Central memory CD8-positive, alpha-beta T cell (primary cell): ENCODE results near the gene TICAM2.

Experiments
- ATAC-seq: fragments of 150-1000 bp; cut with Tn5 transposase; replicated peaks from 2 replicates; pipeline ENCODE4 v1.10.0; 2022; ENCODE audit warnings: mild to moderate bottlenecking, moderate FRiP score, moderate number of reproducible peaks; ENCODE audit not compliant: poor library complexity, severe bottlenecking; ENCODE audit errors: extremely low read depth
- DNase-seq, 2 donors: peaks; one replicate each; pipeline ENCODE4 v3.0.0; 2021; ENCODE audit warnings: low spot score in 2 of 2
- H3K27ac Mint-ChIP-seq: one replicate; pipeline ENCODE4 v1.8.0; 2022; ENCODE audit warnings: low read depth, mild to moderate bottlenecking, moderate library complexity, mixed read lengths
- H3K27me3 Mint-ChIP-seq: one replicate; pipeline ENCODE4 v1.8.0; 2022; ENCODE audit warnings: mixed read lengths
- H3K36me3 Mint-ChIP-seq: one replicate; pipeline ENCODE4 v1.8.0; 2022; ENCODE audit warnings: mild to moderate bottlenecking, moderate library complexity, mixed read lengths; ENCODE audit not compliant: insufficient read depth
- H3K4me1 Mint-ChIP-seq: one replicate; pipeline ENCODE4 v1.8.0; 2022; ENCODE audit warnings: mixed read lengths
- H3K4me3 Mint-ChIP-seq: one replicate; pipeline ENCODE4 v1.8.0; 2022; ENCODE audit warnings: mild to moderate bottlenecking, moderate library complexity, mixed read lengths
- H3K9me3 Mint-ChIP-seq: one replicate; pipeline ENCODE4 v1.8.0; 2022; ENCODE audit warnings: mixed read lengths

Gene TICAM2

DNA sequence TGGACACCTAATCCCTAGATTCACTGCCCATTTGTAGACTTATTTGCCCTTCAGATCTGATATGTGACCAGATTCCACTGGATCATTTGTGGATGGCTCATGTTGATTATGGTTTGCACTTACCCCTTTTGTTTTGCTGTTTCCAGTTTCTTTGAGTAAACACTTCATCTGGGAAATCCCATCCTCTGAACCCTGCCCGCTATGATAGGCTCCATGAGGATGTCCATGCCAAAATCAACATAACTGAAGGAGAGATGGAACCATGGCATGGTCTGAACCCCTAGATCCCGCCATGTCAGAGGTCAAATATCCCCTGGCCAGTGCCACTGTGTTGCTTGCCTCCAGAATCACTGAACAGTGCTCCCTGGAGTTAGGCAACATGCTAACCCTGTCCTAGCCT, 46.0 kb downstream of the TICAM2 start:
- no peak overlapping the region for H3K4me3 Mint-ChIP-seq
- no peak for ATAC-seq
- no peak for DNase-seq
- no peaks in the 10 kb centered on the region for H3K9me3 Mint-ChIP-seq
- no peaks in the 10 kb centered on the region for H3K4me1 Mint-ChIP-seq
- H3K27ac Mint-ChIP-seq, result no peak overlapping the region
- H3K27me3 Mint-ChIP-seq, result peaks cover 12% of the 10 kb centered on the region
- peaks cover 1% of the 10 kb centered on the region for H3K36me3 Mint-ChIP-seq

DNA sequence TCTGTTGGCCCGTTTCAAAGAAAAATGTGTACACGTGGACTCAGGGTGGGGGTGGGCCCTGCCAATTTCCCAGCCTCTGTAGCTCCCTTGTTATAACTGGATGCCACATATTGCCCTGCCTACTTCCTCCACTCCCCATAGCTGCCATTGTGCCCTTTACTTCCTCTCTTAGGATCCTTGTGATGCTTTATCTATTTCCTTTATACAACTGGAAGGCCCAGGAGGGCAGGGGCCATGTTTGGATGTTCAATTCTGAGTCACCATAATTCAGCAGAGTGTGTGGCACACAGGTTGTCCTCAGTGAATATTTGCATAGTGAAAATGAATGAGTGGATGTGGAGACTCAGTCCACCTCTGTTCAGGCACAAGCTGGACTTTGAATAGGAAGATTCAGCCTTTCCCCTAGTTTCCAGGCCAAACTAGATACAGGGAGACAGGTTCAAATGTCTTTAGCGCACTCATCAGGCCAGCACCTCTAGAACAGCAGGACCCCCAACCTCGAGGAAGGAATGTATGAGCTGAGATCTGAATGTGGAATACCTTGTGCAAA, 47.1 kb downstream of the TICAM2 start:
- Mint-ChIP-seq H3K4me1 (no peaks in the 10 kb centered on the region), H3K9me3 (no peaks in the 10 kb centered on the region), H3K36me3 (no peaks in the 10 kb centered on the region), H3K27ac (no peak overlapping the region), H3K4me3 (no peak overlapping the region), H3K27me3 (peaks cover 12% of the 10 kb centered on the region)
- DNase-seq (no peak), ATAC-seq (no peak)

DNA sequence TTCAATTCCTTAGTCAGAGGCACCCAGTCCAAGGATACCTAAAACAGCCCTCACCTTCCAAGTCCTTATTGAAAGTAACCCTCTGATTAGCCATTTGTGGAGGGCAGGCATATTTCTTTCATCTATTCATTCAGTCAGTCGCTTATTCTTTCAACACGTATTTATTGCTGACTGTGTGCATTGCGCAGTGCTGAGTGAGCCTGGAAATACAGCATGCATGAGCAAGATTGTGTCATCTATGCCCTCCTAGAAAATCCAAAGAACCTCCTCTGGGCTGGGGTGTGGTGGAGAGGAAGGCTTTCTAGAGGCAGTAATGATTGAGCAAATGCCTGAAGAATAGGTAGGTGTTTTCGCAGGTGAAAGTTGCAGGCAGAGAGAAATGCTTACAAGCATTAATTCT, 49.2 kb downstream of the TICAM2 start:
- H3K9me3 Mint-ChIP-seq, result no peaks in the 10 kb centered on the region
- no peaks in the 10 kb centered on the region for H3K36me3 Mint-ChIP-seq
- no peak overlapping the region for H3K27ac Mint-ChIP-seq
- DNase-seq (no peak), ATAC-seq (no peak)
- H3K27me3 Mint-ChIP-seq, result peaks cover 12% of the 10 kb centered on the region
- H3K4me1 Mint-ChIP-seq, result no peaks in the 10 kb centered on the region
- H3K4me3 Mint-ChIP-seq, result no peak overlapping the region

DNA sequence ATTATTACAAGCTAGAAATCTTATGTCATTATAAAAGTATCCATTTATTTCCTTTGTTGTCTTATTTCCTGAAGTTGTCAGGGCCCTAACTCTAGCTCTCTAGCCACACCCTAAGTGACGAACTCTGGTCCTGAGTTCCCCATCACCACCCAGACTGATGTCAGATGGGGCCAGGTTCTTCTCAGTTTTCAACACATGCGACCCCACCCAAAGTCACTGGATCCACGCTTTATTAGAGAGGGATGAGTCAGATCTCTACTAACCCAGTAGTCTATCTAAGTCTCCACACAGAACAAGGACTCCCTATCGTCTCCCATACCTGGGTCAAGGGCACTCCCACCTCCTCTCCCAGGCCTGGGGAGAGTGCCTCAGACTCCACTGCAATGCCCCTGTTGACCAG, 50.9 kb downstream of the TICAM2 start:
- Mint-ChIP-seq H3K27me3 (peaks cover 12% of the 10 kb centered on the region), H3K36me3 (no peaks in the 10 kb centered on the region), H3K9me3 (no peaks in the 10 kb centered on the region), H3K27ac (peak overlapping the region; percentile 1), H3K4me3 (no peak overlapping the region), H3K4me1 (no peaks in the 10 kb centered on the region)
- DNase-seq, result no peak
- no peak for ATAC-seq

DNA sequence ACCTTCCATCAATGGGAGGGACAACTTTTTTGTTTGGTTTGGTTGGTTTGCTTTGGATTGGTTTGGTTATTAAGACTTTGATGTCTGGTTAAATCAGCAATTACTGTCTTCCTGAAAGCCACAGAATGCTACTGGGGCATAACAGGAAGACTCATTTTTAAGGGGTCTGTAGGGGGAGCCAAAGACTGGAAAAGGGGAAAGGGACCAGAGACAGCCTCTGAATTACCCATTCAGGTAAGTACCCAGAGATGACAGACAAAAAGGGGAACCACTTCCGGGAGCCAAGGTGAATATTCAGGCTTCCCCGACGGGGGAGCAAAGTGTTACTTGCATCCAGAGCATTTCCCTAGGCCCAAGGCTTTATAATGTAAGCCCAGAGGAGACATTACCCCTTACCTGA, 53.1 kb downstream of the TICAM2 start:
- DNase-seq (no peak), ATAC-seq (no peak)
- Mint-ChIP-seq H3K36me3 (peaks cover 3% of the 10 kb centered on the region), H3K4me1 (peaks cover 6% of the 10 kb centered on the region), H3K27me3 (peaks cover 12% of the 10 kb centered on the region), H3K4me3 (no peak overlapping the region), H3K9me3 (no peaks in the 10 kb centered on the region), H3K27ac (no peak overlapping the region)

DNA sequence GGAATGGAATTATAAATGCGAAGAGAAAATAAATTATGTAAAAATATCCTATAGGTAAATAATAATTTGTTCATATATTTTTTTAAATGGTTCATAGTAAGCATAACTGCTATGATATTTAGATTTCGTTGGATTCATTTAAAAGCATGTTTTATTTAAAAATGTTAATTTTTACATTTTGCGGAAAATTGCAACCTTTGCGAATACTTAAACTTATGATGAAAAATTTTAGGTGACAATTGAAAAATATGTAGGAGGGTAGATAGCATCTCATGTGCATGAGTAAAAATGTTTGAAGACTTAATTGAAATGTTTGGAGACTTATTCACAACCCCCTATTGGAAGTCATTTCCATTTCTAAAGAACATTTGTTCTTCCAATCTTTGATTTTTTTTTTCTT, 53.6 kb downstream of the TICAM2 start:
- H3K9me3 Mint-ChIP-seq, result no peaks in the 10 kb centered on the region
- peaks cover 12% of the 10 kb centered on the region for H3K27me3 Mint-ChIP-seq
- H3K27ac Mint-ChIP-seq, result no peak overlapping the region
- ATAC-seq, result no peak
- H3K36me3 Mint-ChIP-seq, result peaks cover 7% of the 10 kb centered on the region
- H3K4me3 Mint-ChIP-seq, result no peak overlapping the region
- H3K4me1 Mint-ChIP-seq, result peaks cover 8% of the 10 kb centered on the region
- DNase-seq, result no peak

DNA sequence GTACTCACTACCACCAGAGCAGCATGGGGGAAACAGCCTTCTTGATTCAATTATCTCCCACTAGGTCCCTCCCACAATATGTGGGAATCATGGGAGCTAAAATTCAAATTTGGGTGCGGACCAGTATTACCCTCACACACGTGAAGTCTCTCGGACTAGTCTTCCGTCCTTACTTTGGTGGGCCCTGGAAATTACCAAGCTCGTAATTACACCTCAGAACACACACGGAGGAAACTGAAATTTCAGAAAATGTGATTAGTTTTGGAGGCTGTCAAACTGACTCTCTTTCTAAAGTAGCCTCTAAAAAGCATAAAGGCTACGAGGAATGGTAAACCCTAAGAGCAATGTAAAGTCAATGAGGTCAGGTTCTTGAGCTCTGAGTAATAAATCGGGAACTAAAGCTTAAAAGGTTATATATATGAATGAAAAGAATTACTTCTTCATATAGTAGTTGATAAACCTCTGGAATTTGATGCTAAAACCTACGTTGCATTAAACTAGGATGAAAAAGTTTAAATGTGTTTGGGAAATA, 56.9 kb downstream of the TICAM2 start:
- Mint-ChIP-seq H3K27me3 (no peaks in the 10 kb centered on the region), H3K9me3 (no peaks in the 10 kb centered on the region), H3K27ac (no peak overlapping the region), H3K4me3 (peak overlapping the region; percentile 96), H3K36me3 (peaks cover 17% of the 10 kb centered on the region), H3K4me1 (peaks cover 39% of the 10 kb centered on the region)
- DNase-seq (no peak), ATAC-seq (no peak)

DNA sequence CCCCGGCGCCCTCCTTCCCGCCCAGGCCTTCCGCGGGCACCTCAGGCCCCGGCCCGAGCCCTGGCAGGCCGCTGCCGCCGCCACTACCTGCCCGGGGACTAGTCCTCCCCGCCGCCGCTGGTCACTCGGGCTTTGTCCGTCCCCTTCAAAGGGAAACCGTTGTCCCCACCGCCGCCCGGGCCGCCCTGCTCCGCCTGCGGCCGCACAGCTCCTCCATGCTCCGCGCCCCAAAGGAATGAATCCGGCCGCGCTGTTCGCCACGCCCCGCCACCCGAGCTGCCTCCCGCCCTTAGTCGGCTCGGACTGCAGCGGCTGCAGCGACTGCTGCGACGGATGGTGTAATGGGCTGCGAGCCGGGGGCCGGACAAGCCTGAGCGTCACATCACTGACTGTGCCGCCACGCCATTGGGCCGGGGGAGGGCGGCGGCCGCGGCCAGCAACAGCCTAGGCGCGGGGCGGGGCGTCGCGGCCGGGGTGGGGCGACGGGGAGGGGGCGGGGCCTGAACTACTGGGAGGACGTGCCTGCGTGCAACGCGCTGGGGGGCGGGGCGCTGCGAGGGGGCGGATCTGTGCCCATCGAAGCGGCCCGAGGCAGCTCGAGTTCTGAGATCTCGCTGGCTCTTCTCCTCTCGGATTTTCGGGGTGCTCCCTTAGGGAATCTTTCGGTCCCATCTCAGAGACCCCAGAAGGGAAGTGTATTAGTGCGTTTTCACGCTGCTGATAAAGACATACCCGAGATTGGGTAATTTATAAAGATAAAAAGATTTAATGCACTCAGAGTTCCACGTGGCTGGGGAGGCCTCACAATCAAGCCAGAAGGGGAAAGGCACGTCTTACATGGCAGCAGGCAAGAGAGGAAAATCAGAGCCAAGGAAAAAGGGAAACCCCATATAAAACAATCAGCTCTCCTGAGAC, 57.6 kb downstream of the TICAM2 start, which contains the start of gene FEM1C:
Gene FEM1C (minus strand): TSS at position 340 of the 915 bp plus-strand sequence. CDS start 1,282 bp downstream, outside the sequence.
- H3K27ac Mint-ChIP-seq, result peak within 1 kb of the TSS; percentile 96
- H3K27me3 Mint-ChIP-seq, result no peaks in the 10 kb centered on the region
- DNase-seq (peak; percentile 89 to 94), ATAC-seq (peak; percentile 86)
- H3K4me3 Mint-ChIP-seq, result peak within 1 kb of the TSS; percentile 96
- peaks cover 46% of the 10 kb centered on the region for H3K4me1 Mint-ChIP-seq
- H3K36me3 Mint-ChIP-seq, result peaks cover 22% of the 10 kb centered on the region
- H3K9me3 Mint-ChIP-seq, result no peaks in the 10 kb centered on the region

DNA sequence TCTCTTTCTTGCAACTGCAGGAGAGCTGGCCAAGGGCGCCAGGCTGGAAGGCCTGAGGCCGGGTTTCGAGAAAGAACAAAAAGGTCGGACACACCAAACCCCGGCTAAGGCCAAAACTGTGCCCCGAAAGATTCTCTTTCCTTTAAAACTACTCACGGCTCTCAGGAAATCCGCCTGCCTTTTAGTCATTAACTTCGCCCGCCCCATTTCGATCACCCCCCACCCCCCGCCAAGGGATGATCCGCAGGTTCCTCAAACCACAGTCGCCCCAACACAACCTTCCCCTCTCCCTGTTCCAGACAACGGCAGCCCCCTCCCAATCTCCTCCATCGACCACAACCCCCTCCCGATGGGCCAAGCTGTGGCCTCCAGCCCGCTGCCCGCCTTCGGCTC, 58.2 kb downstream of the TICAM2 start:
- Mint-ChIP-seq H3K4me1 (peaks cover 52% of the 10 kb centered on the region), H3K27ac (peak overlapping the region; percentile 96), H3K9me3 (no peaks in the 10 kb centered on the region), H3K27me3 (no peaks in the 10 kb centered on the region), H3K36me3 (peaks cover 25% of the 10 kb centered on the region), H3K4me3 (peak overlapping the region; percentile 96)
- DNase-seq (peak in 1 of 2 donors; percentile 36), ATAC-seq (peak; percentile 50)

DNA sequence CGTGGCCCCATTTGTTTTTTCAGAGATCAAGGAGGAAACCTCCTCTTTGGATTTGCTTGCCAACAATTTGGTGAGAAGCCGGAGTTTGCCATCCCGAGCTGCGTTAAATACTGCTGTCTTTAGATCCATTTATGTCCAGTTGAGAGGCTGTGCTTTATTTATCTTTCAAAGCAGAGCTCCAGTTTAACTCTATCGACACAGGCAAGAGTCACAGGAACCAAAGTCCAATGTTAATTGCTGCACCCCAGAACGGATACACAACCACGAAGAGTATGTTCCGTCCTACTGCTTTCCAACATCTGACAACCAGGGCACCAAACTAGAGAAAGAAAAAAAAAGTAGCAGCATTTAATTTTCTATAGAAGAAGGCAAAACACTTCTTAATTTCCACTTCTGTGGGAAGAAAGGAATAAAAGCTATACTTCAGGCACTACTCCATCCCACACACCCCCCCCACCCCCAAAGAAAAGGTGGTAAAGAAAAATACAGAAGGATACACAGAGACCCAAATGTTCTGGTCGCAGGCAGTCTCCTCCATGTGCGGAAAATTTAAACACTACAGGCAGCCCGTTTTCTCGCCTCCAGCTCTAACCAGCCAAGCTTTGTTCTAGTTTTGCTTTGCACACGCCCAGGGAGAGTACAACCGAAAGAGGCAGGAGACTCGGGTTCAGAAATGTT, 58.8 kb downstream of the TICAM2 start:
- Mint-ChIP-seq H3K27ac (peak overlapping the region; percentile 96), H3K4me3 (peak overlapping the region; percentile 96), H3K9me3 (no peaks in the 10 kb centered on the region), H3K36me3 (peaks cover 30% of the 10 kb centered on the region), H3K4me1 (peaks cover 58% of the 10 kb centered on the region), H3K27me3 (no peaks in the 10 kb centered on the region)
- DNase-seq (no peak), ATAC-seq (peak; percentile 53)

DNA sequence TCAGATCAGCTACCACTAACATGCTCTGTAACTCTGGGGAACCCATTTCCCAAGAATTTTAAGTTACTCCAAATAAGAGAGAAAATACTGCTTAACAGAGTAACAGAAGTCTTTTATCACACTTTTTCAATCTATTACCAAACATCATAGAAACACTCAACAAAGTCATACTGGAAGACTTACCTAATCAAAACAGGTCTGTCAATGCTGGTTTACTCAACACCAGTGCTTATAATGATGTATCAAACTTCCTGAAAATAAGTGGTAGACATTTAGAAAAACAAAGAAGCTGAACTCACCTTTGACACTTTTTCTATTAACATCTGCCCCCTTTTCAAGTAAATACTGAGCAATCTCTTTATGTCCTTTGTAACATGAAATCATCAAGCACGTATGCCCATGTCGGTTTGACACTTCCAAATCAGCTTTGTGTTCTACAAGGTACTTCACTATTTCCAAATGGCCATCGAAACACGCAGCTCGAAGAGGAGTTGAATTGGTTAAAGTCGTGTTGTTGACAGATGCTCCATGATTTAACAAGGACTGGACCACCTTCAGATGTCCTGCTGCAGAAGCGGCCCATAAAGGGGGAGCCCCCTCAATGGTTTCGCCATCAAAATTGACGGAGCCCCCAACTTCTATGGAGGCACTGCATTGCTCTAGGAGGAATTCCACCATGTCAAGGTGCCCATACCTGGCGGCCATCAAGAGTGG, 59.5 kb downstream of the TICAM2 start:
- peak overlapping the region; percentile 96 for H3K4me3 Mint-ChIP-seq
- H3K36me3 Mint-ChIP-seq, result peaks cover 30% of the 10 kb centered on the region
- H3K4me1 Mint-ChIP-seq, result peaks cover 64% of the 10 kb centered on the region
- H3K27ac Mint-ChIP-seq, result peak overlapping the region; percentile 96
- H3K9me3 Mint-ChIP-seq, result no peaks in the 10 kb centered on the region
- no peak for DNase-seq
- ATAC-seq, result no peak
- H3K27me3 Mint-ChIP-seq, result no peaks in the 10 kb centered on the region

DNA sequence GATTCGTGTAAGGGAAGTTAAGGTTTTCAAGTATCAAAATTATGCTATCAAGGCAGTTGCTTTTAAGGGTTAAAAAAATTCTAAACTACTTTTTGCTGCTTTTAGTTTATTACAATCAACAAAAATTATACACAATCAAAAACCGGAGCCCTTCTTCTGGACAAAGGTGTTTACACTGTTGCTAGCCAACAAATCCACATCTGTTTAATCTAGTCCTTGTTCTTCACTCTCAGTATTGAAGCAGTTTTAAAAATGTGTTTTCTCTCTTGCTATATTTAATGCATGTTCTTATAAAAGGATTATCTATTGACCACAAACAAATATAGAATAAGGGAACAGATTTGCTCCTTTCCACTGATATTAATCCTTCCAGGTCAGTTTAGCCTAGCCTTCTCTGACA, 60.2 kb downstream of the TICAM2 start:
- H3K4me3 Mint-ChIP-seq, result peak overlapping the region; percentile 96
- H3K9me3 Mint-ChIP-seq, result no peaks in the 10 kb centered on the region
- H3K27ac Mint-ChIP-seq, result peak overlapping the region; percentile 96
- H3K4me1 Mint-ChIP-seq, result peaks cover 71% of the 10 kb centered on the region
- H3K27me3 Mint-ChIP-seq, result no peaks in the 10 kb centered on the region
- peaks cover 33% of the 10 kb centered on the region for H3K36me3 Mint-ChIP-seq
- DNase-seq (no peak), ATAC-seq (no peak)
